ENCODE data around the gene PRIM1. TPM values are rescaled to one million over a fixed set of nuclear protein-coding genes. Genes with fewer than 3 reads are reported as not detected.

PRIM1 gene
- total RNA-seq, result 9.7 and 12.5 TPM in 2 replicates

GRCh38 chr12:56751712-56752598 lies at the start of gene PRIM1:
PRIM1 (minus strand) TSS chr12:56752323; CDS start chr12:56752298, 25 bp downstream.

GRCh38 chr12:56724972-56725722 lies 27.0 kb downstream of the PRIM1 start, which contains the start of gene NACA:
NACA (minus strand) TSS chr12:56725299; CDS start chr12:56724521, 778 bp downstream.

GRCh38 chr12:56688129-56688845 lies 63.8 kb downstream of the PRIM1 start, which contains the start of gene PTGES3:
PTGES3 (minus strand) TSS chr12:56688284; CDS start chr12:56687999, 285 bp downstream.

Other genes with a start within 250 kb of the PRIM1 start
- gene RBMS2, start 230.5 kb downstream of the PRIM1 start, total RNA-seq, result 40.6 and 47.0 TPM in 2 replicates
- gene BAZ2A, start 122.0 kb downstream of the PRIM1 start, total RNA-seq, result 39.7 and 44.3 TPM in 2 replicates
- gene ATP5F1B, start 106.3 kb downstream of the PRIM1 start, total RNA-seq, result 367 and 370 TPM in 2 replicates
- gene PTGES3, start 64.0 kb downstream of the PRIM1 start, total RNA-seq, result 104 and 113 TPM in 2 replicates
- gene NACA, start 27.0 kb downstream of the PRIM1 start, total RNA-seq, result 1,159 and 1,183 TPM in 2 replicates
- gene HSD17B6, start 11.0 kb upstream of the PRIM1 start, total RNA-seq, result 1.2 TPM in 2 replicates
- not detected in 2 replicates for gene SDR9C7, start 182.1 kb upstream of the PRIM1 start, total RNA-seq
- gene RDH16, start 205.3 kb upstream of the PRIM1 start, total RNA-seq, result 0.11 and 0.13 TPM in 2 replicates

Data from articular chondrocyte of knee joint (primary cell).